HepG2 (cell line): Measurements from ENCODE around the gene UBAP1L.

Source experiments
- CTCF ChIP-seq: sonication (generic); formaldehyde crosslinking; IDR thresholded peaks from 2 replicates; pipeline ENCODE4 v1.5.0; 2020; ENCODE audit warnings: mild to moderate bottlenecking, missing genetic modification reagents, moderate library complexity
- PATZ1 ChIP-seq: sonication (generic); formaldehyde crosslinking; IDR thresholded peaks from 2 replicates; pipeline ENCODE4 v1.4.0; 2020; ENCODE audit warnings: missing genetic modification reagents
- RBM22 ChIP-seq: fragments of 200-400 bp; formaldehyde crosslinking; optimal IDR thresholded peaks from 2 replicates; pipeline ENCODE3; 2017; ENCODE audit warnings: mild to moderate bottlenecking, low read length, moderate library complexity
- RFX1 ChIP-seq: fragments of 450-650 bp; IDR thresholded peaks from 2 replicates; pipeline ENCODE4 v1.6.1; 2017
- THAP9 ChIP-seq: sonication (generic); formaldehyde crosslinking; IDR thresholded peaks from 2 replicates; pipeline ENCODE4; 2020; ENCODE audit warnings: missing genetic modification reagents, mild to moderate bottlenecking, borderline replicate concordance
- U2AF1 ChIP-seq: fragments of 200-400 bp; formaldehyde crosslinking; optimal IDR thresholded peaks from 2 replicates; pipeline ENCODE3; 2017; ENCODE audit warnings: mild to moderate bottlenecking, low read depth, low read length
- ZNF12 ChIP-seq: sonication (generic); formaldehyde crosslinking; IDR thresholded peaks from 2 replicates; pipeline ENCODE4 v1.5.0; 2020; ENCODE audit warnings: missing genetic modification reagents
- ZNF24 ChIP-seq: fragments of 450-650 bp; IDR thresholded peaks from 2 replicates; pipeline ENCODE4 v1.6.1; 2017; ENCODE audit warnings: antibody characterized with exemption, mild to moderate bottlenecking
- ZNF513 ChIP-seq: sonication (generic); formaldehyde crosslinking; conservative IDR thresholded peaks from 2 replicates; pipeline ENCODE4 v1.5.0; 2020; ENCODE audit warnings: missing genetic modification reagents
- ZNF746 ChIP-seq: sonication (generic); formaldehyde crosslinking; IDR thresholded peaks from 2 replicates; pipeline ENCODE4 v1.8.0; 2022; ENCODE audit warnings: mild to moderate bottlenecking, missing genetic modification reagents

- TF ChIP-seq RBM22: no peak
- no peak for TF ChIP-seq THAP9 (CRISPR knock-in tag)
- no peak for TF ChIP-seq CTCF (CRISPR knock-in tag)
- TF ChIP-seq U2AF1: no peak
- TF ChIP-seq PATZ1 (CRISPR knock-in tag): no peak
- TF ChIP-seq ZNF24: no peak
- no peak for TF ChIP-seq RFX1
- no peak for TF ChIP-seq ZNF746
- no peak for TF ChIP-seq ZNF513 (CRISPR knock-in tag)
- no peak for TF ChIP-seq ZNF12
These were observed 32.9 kb upstream of the UBAP1L start for GRCh38 chr15:65147902-65148301.
